Activated CD4-positive, alpha-beta T cell treated with anti-CD3 and anti-CD28 coated beads, Interleukin-2, amount 10 ng/mL, durations not matched to agents 24 days and 14 days (primary cell): ENCODE results near the gene SLC25A18. TPM values are rescaled to one million over a fixed set of nuclear protein-coding genes. Genes with fewer than 3 reads are reported as not detected.

Source experiments
- DNase-seq: peaks from one replicate; pipeline ENCODE4 v3.0.0; 2022
- H3K27ac Mint-ChIP-seq: one replicate; pipeline ENCODE4 v1.8.0; 2022; ENCODE audit warnings: mild to moderate bottlenecking, mixed read lengths
- H3K27me3 Mint-ChIP-seq: one replicate; pipeline ENCODE4 v1.8.0; 2022; ENCODE audit warnings: mixed read lengths
- H3K36me3 Mint-ChIP-seq: one replicate; pipeline ENCODE4 v1.8.0; 2022; ENCODE audit warnings: low read depth, mild to moderate bottlenecking, mixed read lengths
- H3K4me1 Mint-ChIP-seq: one replicate; pipeline ENCODE4 v1.8.0; 2021; ENCODE audit warnings: mixed read lengths
- H3K4me3 Mint-ChIP-seq: one replicate; pipeline ENCODE4 v1.8.0; 2022; ENCODE audit warnings: mild to moderate bottlenecking, moderate library complexity, mixed read lengths
- H3K9me3 Mint-ChIP-seq: one replicate; pipeline ENCODE4 v1.8.0; 2021; ENCODE audit warnings: mixed read lengths
- intact Hi-C: fragments of 100-400 bp; cut with micrococcal nuclease; formaldehyde crosslinking; loops from one replicate; pipeline ENCODE4 v1.15.1; 2023
- total RNA-seq: library from RNA; stranded (reverse); gene quantifications from 2 replicates; pipeline ENCODE4 v1.2.3, GENCODE V29; 2022

SLC25A18 gene
- total RNA-seq, 1 donor from 2014 or later, result not detected

- peaks cover 8% of the 10 kb centered on the region for H3K36me3 Mint-ChIP-seq
- no peaks in the 10 kb centered on the region for H3K27me3 Mint-ChIP-seq
- DNase-seq, result no peak
- no peaks in the 10 kb centered on the region for H3K9me3 Mint-ChIP-seq
- H3K27ac Mint-ChIP-seq, result peak overlapping the region; percentile 95
- H3K4me1 Mint-ChIP-seq, result peaks cover 9% of the 10 kb centered on the region
- H3K4me3 Mint-ChIP-seq, result peak overlapping the region; percentile 91
- intact Hi-C loops, result loop anchor here (1.0 to 10.0 kb wide), 4 partner anchors 9 to 543 kb away; partner anchors contain the start of genes ATP6V1E1 and BID
Observed at GRCh38 chr22:17637490-17638181, 74.3 kb downstream of the SLC25A18 start.

DNA sequence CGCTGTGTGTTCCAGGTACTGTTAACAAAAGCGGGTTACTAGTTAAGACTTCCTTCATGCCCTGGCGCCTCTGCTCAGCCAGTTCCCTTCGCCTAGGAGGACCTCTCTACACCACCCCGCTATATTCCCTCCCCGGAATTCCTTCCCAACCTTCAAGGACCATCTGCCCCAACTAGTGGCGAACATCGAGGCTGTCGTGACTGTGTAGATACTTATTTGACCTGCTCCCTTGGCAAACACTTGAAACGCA lies 74.8 kb downstream of the SLC25A18 start:
- intact Hi-C loops, result loop anchor here (1.0 to 10.0 kb wide), 4 partner anchors 10 to 543 kb away; partner anchors contain the start of genes ATP6V1E1 and BID
- no peak for DNase-seq
- H3K9me3 Mint-ChIP-seq, result no peaks in the 10 kb centered on the region
- H3K4me3 Mint-ChIP-seq, result peak overlapping the region; percentile 91
- peaks cover 12% of the 10 kb centered on the region for H3K4me1 Mint-ChIP-seq
- H3K27ac Mint-ChIP-seq, result peak overlapping the region; percentile 95
- no peaks in the 10 kb centered on the region for H3K27me3 Mint-ChIP-seq
- peaks cover 10% of the 10 kb centered on the region for H3K36me3 Mint-ChIP-seq

DNA sequence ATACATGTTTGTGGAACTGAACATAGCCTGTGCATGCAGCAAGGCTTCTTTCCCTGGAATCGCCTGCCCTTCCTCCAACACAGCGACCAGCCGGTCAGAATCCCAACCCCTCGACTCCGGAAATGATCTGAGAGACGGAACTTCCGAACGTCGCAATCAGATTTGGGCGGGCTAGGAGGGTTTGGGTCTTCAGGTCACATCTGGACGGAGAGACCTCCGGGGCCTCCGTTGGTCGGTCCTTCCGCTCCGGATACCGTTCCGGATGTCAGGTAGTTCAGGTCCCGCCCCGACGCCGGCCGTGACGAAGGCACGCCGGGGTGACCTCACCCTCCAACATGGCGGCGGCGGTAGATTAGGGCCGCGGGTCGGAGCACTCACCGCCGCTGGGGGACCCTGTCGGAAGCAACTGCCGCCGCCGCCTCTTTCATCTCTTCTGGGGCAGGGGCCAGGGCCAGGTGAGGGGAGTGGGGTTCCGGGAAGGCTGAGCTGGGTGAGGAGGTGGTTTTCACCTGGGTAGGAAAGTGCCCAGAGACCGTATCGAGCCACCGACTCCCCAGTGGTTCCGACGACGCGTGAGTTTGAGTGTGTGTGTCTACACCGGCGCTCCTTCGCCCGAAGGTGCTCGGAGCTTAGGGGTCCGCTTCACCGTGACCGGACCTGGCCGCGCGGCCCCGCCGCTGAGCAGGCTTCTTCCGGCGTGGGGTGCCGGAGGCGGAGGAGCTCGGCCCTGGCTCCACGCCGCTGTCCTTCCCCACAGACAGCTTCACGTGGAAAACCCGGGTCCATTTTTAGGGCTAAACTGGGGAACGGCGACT lies 75.3 kb downstream of the SLC25A18 start, which contains the start of gene BCL2L13:
Gene BCL2L13 (plus strand): TSS at position 326 of the 815 bp plus-strand sequence. CDS start 16,955 bp downstream, outside the sequence.
- DNase-seq, result peak; percentile 97
- peaks cover 10% of the 10 kb centered on the region for H3K36me3 Mint-ChIP-seq
- intact Hi-C loops, result loop anchor here (1.0 to 10.0 kb wide), 4 partner anchors 10 to 544 kb away; partner anchors contain the start of genes ATP6V1E1 and BID
- peaks cover 12% of the 10 kb centered on the region for H3K4me1 Mint-ChIP-seq
- H3K9me3 Mint-ChIP-seq, result no peaks in the 10 kb centered on the region
- peak within 1 kb of the TSS; percentile 95 for H3K27ac Mint-ChIP-seq
- H3K27me3 Mint-ChIP-seq, result no peaks in the 10 kb centered on the region
- peak within 1 kb of the TSS; percentile 91 for H3K4me3 Mint-ChIP-seq

GRCh38 chr22:17639247-17639741 lies 76.0 kb downstream of the SLC25A18 start:
- H3K36me3 Mint-ChIP-seq, result peaks cover 10% of the 10 kb centered on the region
- no peaks in the 10 kb centered on the region for H3K9me3 Mint-ChIP-seq

More at GRCh38 chr22:17639247-17639741, 76.0 kb downstream of the SLC25A18 start:
- intact Hi-C loops, result loop anchor here (2.0 to 10.0 kb wide), 3 partner anchors 68 to 544 kb away; partner anchors contain the start of gene BID
- H3K27ac Mint-ChIP-seq, result peak overlapping the region; percentile 95
- peak overlapping the region; percentile 91 for H3K4me3 Mint-ChIP-seq
- H3K4me1 Mint-ChIP-seq, result peaks cover 12% of the 10 kb centered on the region
- H3K27me3 Mint-ChIP-seq, result no peaks in the 10 kb centered on the region
- peak; percentile 74 for DNase-seq

Other genes with a start within 250 kb of the SLC25A18 start
- 0.09 and 0.14 TPM in 2 replicates for gene CECR2, start 194.0 kb upstream of the SLC25A18 start, total RNA-seq
- gene ATP6V1E1, start 65.3 kb downstream of the SLC25A18 start, total RNA-seq, result 109 and 114 TPM in 2 replicates
- 34.0 and 39.6 TPM in 2 replicates for gene BCL2L13, start 75.3 kb downstream of the SLC25A18 start, total RNA-seq
- gene BID, start 211.0 kb downstream of the SLC25A18 start, total RNA-seq, result 17.8 and 18.0 TPM in 2 replicates